Muscle of back (tissue), 11 donors: ENCODE results near the gene PLEKHG1. TPM values are rescaled to one million over a fixed set of nuclear protein-coding genes. Genes with fewer than 3 reads are reported as not detected.
A peak's percentile ranks its signal among the peaks of the same experiment; 100 is the strongest.

Experiments used
- DNase-seq, 3 donors: peaks; one replicate each; pipeline versions ENCODE4 v3.0.0 to v3.0.0-alpha.2; 2013
- polyA plus RNA-seq, 10 donors: library from polyadenylated mRNA; unstranded; fragments of 120-200 nt; gene quantifications; one replicate each; pipeline ENCODE4 v1.2.1, GENCODE V29; 2013; ENCODE audit not compliant: insufficient read length in 10 of 10

Gene PLEKHG1
- polyA plus RNA-seq, 10 donors, result 12.3 to 25.0 (median 16.6) TPM

DNA sequence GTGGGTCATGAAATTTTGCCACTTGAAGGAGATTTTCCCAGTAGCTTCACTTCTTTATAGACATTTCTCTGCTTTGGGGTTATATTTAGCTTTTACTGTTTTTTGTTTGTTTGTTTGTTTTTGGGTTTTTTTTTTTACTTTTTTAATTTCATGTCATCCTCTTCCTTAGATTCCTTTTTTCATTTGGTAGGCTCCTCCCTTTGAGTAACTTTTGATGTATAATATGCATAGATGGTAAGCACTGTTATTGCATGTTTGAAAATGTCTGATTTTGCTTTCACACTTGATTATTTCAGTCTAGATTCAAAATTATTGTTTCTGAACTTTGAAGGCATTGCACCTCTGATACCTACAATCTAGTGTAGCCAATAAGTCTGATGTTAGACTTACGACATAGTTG, 37.6 kb downstream of the PLEKHG1 start:
- no peak for DNase-seq

DNA sequence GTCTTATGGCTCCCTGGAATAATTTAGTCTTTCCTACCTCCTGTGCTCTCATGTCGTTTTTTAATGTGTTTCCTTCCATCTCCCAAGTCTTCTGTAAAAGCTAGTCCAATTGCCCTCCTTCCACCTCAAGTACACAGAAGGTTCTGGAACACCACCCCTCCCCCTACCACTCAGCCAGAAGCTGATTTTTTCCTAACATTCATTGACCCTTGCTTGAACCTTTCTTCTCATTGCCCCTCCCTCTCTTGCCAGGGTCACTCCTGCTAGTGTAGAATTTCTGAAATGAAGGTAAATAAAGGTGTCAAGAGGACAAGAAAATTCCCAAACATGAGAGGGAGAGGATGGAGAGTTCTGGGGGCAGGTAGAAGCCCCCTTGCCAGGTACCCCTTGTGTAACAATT, 38.6 kb downstream of the PLEKHG1 start:
- no peak for DNase-seq

DNA sequence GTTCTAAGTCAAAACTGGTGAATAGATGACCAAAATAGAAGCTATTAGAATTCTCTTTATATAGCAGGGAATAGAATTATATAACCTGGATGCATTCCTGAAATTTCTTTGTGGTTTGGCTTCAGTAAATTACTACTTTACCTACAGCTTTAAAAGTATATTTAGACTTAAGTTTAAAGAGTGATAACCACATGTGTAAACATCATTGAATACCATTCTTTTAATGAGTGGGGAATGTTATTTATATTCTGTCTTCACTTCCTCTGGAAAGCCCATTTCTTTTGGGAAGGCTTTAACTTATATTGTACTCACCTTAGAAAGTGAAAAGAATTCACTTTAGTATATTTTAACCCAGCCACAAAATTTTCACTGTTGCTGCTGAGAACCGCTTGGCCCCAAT, 39.1 kb downstream of the PLEKHG1 start:
- DNase-seq, result no peak

DNA sequence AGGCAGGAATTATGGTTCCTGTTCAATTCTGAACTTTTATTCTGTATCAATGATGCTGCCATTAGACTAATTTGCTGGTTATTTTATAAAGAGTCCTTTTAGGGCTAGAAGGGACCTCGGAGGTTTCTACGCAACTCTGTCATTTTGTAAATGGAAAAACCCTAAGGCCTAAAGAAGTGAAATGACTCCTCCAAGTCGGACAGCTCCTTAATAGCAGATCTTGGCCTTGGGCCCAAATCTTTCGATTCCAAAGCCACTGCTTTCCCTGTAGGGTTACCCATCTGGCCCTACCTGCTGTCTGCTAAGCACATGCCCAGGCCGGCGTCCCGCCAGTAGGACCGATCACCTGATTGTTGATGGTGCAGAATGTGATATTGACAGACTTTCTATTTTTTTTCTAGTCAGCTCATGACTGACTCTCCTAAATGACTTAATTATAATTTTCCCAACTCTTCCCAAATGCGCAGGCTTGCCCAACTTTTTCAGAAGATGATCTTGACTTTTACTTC, 40.2 kb downstream of the PLEKHG1 start:
- no peak for DNase-seq

DNA sequence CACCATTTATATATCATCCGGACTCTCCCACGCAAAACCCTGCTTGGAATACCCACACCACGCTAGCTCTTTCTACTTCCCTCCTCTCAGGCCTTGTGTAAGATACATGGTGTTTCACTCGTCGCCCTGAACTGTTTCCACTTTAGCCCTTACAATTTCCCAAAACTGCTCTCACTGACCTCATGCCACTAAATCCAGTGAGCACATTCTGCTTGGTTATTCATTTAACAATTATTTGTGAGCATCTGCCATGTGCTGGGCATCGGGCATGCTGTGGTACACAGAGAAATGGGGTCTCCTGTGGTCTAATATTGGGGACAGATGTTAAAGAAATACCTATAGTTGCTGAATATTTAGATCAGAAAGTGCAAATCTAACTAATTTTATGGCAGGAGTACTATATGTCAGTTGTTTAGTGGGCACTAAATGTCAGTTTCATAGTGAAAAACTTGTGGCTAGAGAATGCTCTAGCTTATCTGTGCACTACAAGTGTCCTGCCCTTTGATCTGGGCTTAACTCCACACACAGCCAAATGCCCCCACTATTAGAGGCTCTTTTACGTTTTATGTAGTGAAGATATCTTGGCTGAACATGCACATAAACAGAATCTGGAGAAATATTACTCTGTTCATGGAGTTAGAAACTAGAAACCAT, 41.0 kb downstream of the PLEKHG1 start:
- DNase-seq, result no peak

DNA sequence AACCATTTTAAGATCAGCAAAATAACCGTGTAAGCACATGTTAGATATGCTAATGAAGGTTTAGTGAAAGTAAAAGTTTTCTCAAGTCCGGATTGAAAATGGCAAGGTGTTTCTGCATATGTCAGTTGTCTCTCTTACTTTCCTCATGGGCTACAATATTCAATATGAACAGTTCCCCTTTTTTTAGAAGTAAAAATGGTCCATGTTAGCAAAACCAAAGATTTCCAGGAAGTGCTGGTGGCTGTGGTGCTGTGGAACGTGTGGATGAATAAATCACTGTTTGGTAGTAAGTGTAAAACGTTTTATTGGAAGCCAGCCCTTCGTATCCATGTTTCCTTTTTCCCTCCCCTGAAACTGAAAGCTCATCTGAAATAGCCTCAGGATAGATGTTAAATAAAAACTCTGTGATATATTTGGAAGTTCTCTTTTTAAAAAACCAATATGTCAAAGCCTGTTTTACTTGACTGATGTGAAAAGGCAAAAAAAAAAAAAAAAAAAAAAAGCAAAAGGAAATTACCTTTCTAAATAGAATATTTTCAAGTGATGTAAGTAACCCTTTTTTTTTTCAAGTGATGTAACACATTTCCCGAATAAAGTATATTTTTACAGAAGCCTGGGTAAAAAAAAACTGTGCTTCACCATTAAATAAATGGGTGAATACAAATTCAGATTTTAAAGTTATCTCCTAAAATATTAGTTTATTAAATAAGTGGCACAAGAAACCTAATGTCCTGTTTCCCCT, 41.9 kb downstream of the PLEKHG1 start:
- peak in 2 of 3 donors; percentile 26 to 58 for DNase-seq

DNA sequence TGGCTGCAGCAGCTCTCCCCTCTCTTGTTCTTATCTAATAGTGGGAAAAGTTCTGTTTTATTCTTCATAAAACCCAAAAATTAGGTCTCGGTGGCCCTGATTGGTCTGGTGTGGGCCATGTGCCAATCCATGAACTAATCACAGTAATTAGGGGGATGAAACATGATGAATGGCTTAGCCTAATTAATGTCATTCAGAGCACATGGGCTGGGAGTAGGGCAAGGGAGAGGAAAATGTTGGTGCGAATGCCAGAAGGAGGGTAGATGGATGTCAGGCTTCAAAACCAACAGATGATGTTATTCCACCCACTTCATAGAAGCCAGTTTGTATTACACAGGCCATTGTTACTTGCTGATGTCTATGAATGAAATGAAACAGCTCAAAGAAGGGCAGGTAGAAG, 46.5 kb downstream of the PLEKHG1 start:
- DNase-seq, result no peak

DNA sequence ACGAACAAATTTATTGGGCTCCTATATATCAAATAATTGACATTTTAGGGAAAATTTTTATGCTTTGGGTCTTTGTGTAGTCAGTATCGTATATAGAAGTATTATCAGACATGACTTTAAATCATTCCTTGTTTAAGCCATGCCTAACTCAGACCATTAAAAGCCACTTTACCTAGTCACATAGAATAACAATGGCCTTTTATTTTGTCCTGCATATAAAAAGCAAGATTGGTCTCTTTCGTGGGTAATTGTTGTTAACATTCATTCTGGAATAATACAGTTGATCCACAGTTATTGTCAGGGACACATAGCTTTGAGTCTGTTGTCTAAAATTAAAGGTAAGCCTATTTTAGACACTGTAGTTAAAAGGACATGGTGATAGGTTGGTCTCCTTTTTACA, 47.4 kb downstream of the PLEKHG1 start:
- DNase-seq, result no peak

Other genes starting within 250 kb of the PLEKHG1 start
- gene IYD, start 230.9 kb upstream of the PLEKHG1 start, polyA plus RNA-seq, result under 1 TPM in 1 of 10 donors, not detected in 9; 0.01 TPM